Neutrophil (primary cell): ENCODE measurements around the gene MME.

ENCODE experiments used
- H3K27ac ChIP-seq: fragments of 200-600 bp; sonication (generic); 2 replicates; pipeline ENCODE4 v1.5.1; 2016; ENCODE audit warnings: mild to moderate bottlenecking, moderate library complexity
- H3K27me3 ChIP-seq: fragments of 200-600 bp; sonication (generic); 2 replicates; pipeline ENCODE4 v1.6.0; 2016; ENCODE audit warnings: mild to moderate bottlenecking
- H3K36me3 ChIP-seq: fragments of 200-600 bp; sonication (generic); 2 replicates; pipeline ENCODE4 v1.5.1; 2017
- H3K4me1 ChIP-seq, 2 experiments: fragments of 200-600 bp in 1 of 2; sonication (generic) in 1 of 2; 1 replicate in 1 of 2; 2 replicates in 1 of 2; pipeline versions ENCODE4 v1.5.1 to v1.6.1; 2013 to 2016; ENCODE audit warnings: low read depth in 1 of 2, low read length in 1 of 2, mild to moderate bottlenecking in 1 of 2, moderate library complexity in 1 of 2; ENCODE audit not compliant: control insufficient read depth in 1 of 2, insufficient read depth in 1 of 2
- H3K4me3 ChIP-seq, 2 experiments: fragments of 200-600 bp in 1 of 2; sonication (generic) in 1 of 2; 1 replicate in 1 of 2; 2 replicates in 1 of 2; pipeline ENCODE4 v1.5.1; 2013 to 2016; ENCODE audit warnings: low read depth in 1 of 2, low read length in 1 of 2, mild to moderate bottlenecking in 1 of 2, moderate library complexity in 1 of 2
- H3K9me3 ChIP-seq: fragments of 200-600 bp; sonication (generic); 2 replicates; pipeline ENCODE4 v1.5.1; 2016
- TF ChIP-seq, protein P1 (sequence below): fragments of 200-600 bp; sonication (generic); IDR thresholded peaks from 2 replicates; pipeline ENCODE4 v1.5.1; 2016; ENCODE audit warnings: antibody characterized with exemption

The MME gene

DNA sequence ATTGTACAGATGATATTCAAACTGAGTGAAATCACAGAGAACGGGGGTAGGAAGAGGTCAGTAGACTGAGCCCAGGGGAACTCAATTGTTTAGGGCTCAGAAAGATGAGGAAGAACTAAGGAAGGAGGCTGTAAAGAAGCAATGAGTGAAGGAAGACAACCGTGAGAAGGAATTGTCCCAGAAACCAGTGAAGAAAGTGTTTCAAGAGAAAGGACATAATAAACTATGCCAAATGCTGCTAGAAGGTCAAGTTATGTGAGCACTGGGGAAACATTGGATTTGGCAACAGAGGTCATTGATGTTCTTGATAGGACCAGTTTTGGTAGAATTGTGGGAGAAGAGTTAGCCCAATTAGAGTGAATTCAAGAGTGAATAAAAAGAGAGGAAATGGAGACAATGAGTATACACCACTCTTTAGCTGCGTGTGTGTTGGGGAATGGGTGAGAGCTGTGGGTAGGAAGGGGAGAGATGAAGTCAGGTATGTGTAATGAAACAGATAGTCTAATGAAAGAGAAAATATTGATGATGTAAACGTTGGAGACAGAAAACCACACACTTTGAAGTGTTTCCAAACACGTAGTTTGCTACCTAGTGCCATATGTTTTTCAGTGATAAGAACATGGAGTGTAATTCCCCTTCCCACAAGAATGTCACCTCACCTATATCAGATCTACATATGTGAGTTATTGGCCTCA, 42.5 kb upstream of the MME start:
- TF ChIP-seq, protein P1, sequence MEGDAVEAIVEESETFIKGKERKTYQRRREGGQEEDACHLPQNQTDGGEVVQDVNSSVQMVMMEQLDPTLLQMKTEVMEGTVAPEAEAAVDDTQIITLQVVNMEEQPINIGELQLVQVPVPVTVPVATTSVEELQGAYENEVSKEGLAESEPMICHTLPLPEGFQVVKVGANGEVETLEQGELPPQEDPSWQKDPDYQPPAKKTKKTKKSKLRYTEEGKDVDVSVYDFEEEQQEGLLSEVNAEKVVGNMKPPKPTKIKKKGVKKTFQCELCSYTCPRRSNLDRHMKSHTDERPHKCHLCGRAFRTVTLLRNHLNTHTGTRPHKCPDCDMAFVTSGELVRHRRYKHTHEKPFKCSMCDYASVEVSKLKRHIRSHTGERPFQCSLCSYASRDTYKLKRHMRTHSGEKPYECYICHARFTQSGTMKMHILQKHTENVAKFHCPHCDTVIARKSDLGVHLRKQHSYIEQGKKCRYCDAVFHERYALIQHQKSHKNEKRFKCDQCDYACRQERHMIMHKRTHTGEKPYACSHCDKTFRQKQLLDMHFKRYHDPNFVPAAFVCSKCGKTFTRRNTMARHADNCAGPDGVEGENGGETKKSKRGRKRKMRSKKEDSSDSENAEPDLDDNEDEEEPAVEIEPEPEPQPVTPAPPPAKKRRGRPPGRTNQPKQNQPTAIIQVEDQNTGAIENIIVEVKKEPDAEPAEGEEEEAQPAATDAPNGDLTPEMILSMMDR, result no peak
- Histone ChIP-seq H3K36me3 (no peaks in the 10 kb centered on the region), H3K4me1 (peaks cover 7 to 9% of the 10 kb centered on the region in 2 experiments), H3K4me3 (no peak overlapping the region), H3K9me3 (no peaks in the 10 kb centered on the region), H3K27me3 (no peaks in the 10 kb centered on the region), H3K27ac (no peak overlapping the region)

DNA sequence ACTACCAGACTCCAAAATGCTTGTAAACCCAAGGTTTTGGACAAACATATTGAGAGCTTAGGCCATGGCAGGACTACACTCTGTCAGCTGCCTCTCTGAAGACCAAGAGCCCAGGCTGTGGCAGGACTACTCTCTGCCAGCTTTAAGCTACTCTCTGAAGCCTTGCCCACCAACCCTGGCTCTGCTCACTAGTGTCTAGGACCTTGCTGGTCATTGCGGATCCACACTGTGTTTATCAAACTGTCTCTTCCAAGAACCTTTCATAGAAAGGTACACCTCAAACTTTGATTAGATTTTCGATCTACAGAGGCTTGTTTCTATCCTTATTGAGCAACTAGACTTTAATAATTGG, 41.9 kb upstream of the MME start:
- H3K4me3 ChIP-seq, result no peak overlapping the region
- no peaks in the 10 kb centered on the region for H3K27me3 ChIP-seq
- TF ChIP-seq, protein P1, result no peak
- H3K4me1 ChIP-seq, result peaks cover 1 to 4% of the 10 kb centered on the region in 2 experiments
- no peak overlapping the region for H3K27ac ChIP-seq
- H3K36me3 ChIP-seq, result no peaks in the 10 kb centered on the region
- no peaks in the 10 kb centered on the region for H3K9me3 ChIP-seq

DNA sequence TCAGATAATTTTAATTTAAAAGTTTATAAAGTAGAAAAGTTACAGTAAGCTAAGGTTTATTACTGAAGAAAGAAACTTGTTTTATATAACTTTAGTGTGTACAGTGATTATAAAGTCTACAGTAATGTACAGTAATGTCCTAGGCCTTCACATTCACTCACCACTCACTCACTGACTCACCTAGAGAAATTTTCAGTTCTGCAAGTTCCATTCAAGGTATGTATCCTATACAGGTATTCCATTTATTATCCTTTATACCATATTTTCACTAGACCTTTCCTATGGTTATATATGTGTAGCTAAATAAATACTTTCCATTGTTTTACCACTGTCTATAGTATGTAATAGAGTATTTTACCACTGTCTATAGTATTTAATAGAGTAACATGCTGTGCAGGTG, 33.2 kb upstream of the MME start:
- H3K9me3 ChIP-seq, result no peaks in the 10 kb centered on the region
- H3K27me3 ChIP-seq, result no peaks in the 10 kb centered on the region
- H3K27ac ChIP-seq, result no peak overlapping the region
- TF ChIP-seq, protein P1, result no peak
- no peaks in the 10 kb centered on the region for H3K36me3 ChIP-seq
- H3K4me1 ChIP-seq, result no peaks in the 10 kb centered on the region
- H3K4me3 ChIP-seq, result no peak overlapping the region

DNA sequence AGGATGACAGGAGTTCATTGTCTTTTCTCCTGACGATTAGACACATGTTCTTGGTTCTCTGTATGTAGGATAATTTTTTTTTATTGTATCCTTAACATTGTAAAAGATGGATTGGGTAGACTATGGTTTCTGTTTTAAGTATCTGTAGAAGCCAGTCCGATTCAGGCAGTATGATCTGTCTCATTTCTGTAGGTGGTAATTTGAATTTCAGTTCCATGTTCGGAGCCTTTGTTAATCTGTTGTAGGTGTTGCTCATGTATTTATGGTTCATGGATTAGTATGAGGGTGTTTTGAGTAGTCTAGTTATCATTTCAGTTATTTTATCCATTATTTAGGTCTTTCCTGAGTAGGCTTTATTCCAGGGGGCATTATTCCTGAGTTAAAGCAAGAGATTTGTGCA, 32.4 kb upstream of the MME start:
- H3K4me3 ChIP-seq, result no peak overlapping the region
- H3K9me3 ChIP-seq, result no peaks in the 10 kb centered on the region
- no peaks in the 10 kb centered on the region for H3K36me3 ChIP-seq
- TF ChIP-seq, protein P1, result no peak
- no peak overlapping the region for H3K27ac ChIP-seq
- no peaks in the 10 kb centered on the region for H3K27me3 ChIP-seq
- no peaks in the 10 kb centered on the region for H3K4me1 ChIP-seq

DNA sequence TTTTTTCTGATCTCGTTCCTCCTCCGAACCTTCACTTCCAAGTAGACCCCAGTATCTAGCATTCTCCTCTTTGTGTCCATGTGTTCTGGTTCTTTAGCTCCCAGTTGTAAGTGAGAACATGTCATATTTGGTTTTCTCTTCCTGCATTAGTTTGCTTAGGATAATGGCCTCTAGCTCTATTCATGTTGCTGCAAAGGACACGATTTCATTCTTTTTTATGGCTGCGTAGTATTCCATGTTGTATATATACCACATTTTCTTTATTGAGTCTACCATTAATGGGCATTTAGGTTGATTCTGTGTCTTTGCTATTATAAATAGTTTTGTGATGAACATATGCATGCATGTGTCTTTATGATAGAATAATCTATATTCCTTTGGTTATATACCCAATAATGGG, 30.2 kb upstream of the MME start:
- Histone ChIP-seq H3K4me1 (no peaks in the 10 kb centered on the region), H3K27ac (no peak overlapping the region), H3K4me3 (no peak overlapping the region), H3K27me3 (no peaks in the 10 kb centered on the region), H3K9me3 (no peaks in the 10 kb centered on the region), H3K36me3 (no peaks in the 10 kb centered on the region)
- TF ChIP-seq, protein P1, result no peak

DNA sequence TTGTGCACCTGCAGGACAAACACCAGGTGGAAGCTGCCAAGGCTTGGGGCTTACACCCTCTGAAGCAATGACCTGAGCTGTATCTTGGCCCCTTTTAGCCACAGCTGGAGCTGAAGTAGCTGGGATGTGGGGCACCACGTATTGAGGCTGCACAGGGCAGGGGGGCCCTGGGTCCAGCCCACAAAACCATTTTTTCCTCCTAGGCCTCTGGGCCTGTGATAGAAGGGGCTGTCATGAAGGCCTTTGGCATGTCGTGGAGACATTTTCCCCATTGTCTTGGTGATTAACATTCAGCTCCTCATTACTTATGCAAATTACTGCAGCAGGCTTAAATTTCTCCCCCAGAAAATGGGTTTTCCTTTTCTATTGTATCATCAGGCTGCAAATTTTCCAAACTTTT, 27.6 kb upstream of the MME start:
- Histone ChIP-seq H3K36me3 (no peaks in the 10 kb centered on the region), H3K27ac (no peak overlapping the region), H3K4me3 (no peak overlapping the region), H3K27me3 (no peaks in the 10 kb centered on the region), H3K9me3 (no peaks in the 10 kb centered on the region), H3K4me1 (no peaks in the 10 kb centered on the region)
- TF ChIP-seq, protein P1, result no peak
